HG02610 (cell line): Measurements from ENCODE around the gene OR2AK2.

Experiments used
- ATAC-seq: cut with Tn5 transposase; IDR thresholded peaks from one replicate; pipeline ENCODE4 v1.9.1; 2021; ENCODE audit warnings: mild to moderate bottlenecking, moderate library complexity; ENCODE audit not compliant: unreplicated experiment

The OR2AK2 gene, protein sequence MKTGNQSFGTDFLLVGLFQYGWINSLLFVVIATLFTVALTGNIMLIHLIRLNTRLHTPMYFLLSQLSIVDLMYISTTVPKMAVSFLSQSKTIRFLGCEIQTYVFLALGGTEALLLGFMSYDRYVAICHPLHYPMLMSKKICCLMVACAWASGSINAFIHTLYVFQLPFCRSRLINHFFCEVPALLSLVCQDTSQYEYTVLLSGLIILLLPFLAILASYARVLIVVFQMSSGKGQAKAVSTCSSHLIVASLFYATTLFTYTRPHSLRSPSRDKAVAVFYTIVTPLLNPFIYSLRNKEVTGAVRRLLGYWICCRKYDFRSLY

GRCh38 chr1:247964933-247965332, at the start of gene OR2AK2:
OR2AK2 (plus strand) TSS chr1:247965233; CDS start chr1:247965377, 144 bp downstream.
- ATAC-seq, result no peak

- no peak for ATAC-seq
These were observed 45.1 kb upstream of the OR2AK2 start, which contains the start of gene OR2T8 for GRCh38 chr1:247919952-247920351. OR2T8 (plus strand) TSS chr1:247920252; CDS start chr1:247921018, 766 bp downstream.

DNA sequence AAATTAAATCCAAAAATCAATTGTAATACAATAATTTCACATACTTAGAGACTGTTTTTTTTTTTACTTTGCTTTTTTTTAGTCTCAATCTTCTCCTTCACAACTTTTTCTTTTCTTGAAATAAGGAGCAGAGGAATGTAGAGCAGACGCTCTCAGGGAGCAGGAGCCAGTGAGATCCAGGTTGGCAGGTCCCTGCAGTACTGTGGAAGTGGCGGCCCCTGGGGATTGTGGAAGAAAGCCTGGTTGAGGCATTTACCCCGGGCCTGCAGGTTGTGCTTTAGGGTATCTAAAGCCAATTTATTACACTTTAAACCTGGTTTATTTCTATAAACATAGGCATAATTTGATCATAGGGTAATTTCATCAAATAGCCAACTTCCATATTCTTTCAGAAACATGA, 41.1 kb upstream of the OR2AK2 start:
- no peak for ATAC-seq

GRCh38 chr1:247924868-247925267, 40.2 kb upstream of the OR2AK2 start, which contains the start of gene OR2AJ1:
OR2AJ1 (plus strand) TSS chr1:247924889; CDS start chr1:247933769, 8,880 bp downstream.
- no peak for ATAC-seq

DNA sequence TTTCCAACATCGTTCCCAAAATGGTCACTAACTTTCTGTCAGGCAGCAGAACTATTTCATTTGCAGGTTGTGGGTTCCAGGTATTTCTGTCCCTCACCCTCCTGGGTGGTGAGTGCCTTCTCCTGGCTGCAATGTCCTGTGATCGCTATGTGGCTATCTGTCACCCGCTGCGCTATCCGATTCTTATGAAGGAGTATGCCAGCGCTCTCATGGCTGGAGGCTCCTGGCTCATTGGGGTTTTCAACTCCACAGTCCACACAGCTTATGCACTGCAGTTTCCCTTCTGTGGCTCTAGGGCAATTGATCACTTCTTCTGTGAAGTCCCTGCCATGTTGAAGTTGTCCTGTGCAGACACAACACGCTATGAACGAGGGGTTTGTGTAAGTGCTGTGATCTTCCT, 31.0 kb upstream of the OR2AK2 start:
- ATAC-seq, result no peak

DNA sequence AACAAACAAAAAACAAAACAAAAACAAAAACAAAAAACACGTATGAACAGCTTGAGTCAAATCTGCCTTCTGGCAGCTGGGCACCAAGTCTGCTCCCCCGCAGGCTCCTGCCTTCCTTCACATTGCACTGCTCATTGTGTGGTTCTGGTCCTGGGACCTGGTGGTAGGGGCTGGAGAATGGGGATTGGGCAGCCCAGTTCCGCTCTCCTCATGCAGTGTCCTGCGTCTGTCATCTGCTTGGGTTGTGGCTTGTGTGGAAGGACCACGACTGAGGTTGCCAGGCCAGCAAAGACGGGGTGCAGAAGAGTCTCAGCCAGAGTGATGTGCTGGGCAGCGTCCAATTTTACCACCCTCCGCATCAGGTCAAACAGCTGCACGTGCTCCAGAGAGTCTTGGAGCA, 29.3 kb upstream of the OR2AK2 start:
- ATAC-seq, result no peak

DNA sequence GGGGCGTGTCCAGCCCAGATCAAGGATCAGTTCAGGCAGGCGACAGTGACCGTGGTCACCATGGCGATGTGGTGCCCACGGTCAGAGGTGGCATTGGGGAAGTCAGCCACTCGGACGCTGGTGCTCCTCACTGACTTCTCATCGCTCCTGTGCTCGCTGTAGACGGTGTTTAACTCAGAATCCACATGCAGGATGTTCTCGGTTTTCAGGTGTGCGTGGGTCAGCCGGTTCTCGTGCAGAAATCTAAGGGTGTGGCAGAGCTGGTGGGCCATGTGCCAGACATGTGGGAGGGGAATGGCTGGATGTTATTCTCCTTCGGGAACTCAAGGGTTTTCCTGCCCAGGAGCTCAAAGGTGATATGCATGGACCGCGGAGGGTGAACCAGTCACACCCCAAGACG, 28.6 kb upstream of the OR2AK2 start:
- ATAC-seq, result no peak

- ATAC-seq, result peak; percentile 99
These were observed 27.9 kb upstream of the OR2AK2 start for GRCh38 chr1:247936965-247937734.

GRCh38 chr1:247942624-247943023, 22.4 kb upstream of the OR2AK2 start:
- ATAC-seq, result no peak

GRCh38 chr1:247948558-247948957, 16.5 kb upstream of the OR2AK2 start, which contains the start of gene OR2L8:
OR2L8 (plus strand) TSS chr1:247948858; CDS start chr1:247948858, 0 bp downstream.
- no peak for ATAC-seq

DNA sequence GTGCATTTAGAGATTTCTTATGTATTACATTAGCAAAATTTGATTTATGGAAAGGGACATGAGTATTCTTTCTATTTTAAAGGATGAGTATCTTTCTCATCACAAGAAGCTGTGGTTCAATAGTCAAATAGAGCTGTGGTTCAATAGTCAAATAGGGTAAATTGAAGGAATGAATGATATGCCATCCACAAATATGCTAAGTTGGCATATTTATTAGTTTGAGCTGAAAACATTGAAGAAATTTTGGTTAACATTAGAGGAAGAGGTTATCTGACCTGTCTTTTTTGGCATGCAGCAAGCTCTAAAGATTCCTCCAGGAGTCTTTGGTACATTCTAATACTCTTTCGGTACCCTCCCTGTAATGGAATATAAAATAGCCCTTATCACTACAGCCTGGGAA, 11.6 kb upstream of the OR2AK2 start:
- no peak for ATAC-seq

GRCh38 chr1:247961791-247962190, 3.2 kb upstream of the OR2AK2 start:
- ATAC-seq, result no peak

DNA sequence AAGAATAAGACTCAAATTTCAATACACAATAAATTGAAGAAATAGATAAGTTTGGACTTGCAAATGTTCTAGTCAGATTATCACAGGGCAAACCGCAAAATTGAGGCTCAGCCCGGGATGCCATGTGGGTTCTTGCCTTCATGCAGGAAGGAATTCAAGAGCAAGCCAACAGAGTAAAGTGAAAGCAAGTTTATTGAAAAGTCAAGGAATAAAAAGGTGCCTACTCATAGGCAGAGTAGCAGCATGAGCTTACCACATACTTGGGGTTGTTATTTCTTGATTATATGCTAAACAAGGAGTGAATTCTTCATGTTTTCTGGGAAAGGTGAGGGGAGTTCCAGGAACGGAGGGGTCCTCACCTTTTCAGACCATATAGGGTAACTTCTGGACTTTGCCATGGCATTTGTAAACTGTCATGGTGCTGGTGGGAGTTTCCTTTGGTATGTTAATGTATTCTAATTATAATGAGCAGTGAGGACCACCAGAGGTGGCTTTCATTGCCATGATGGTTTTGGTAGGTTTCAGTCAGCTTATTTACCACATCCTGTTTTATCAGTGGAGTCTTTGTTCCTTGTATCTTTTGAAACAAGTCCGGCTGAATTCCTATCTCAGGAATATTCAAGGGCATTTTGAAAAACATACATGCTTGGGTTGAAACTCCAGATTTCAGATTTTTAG, 2.0 kb upstream of the OR2AK2 start:
- no peak for ATAC-seq

DNA sequence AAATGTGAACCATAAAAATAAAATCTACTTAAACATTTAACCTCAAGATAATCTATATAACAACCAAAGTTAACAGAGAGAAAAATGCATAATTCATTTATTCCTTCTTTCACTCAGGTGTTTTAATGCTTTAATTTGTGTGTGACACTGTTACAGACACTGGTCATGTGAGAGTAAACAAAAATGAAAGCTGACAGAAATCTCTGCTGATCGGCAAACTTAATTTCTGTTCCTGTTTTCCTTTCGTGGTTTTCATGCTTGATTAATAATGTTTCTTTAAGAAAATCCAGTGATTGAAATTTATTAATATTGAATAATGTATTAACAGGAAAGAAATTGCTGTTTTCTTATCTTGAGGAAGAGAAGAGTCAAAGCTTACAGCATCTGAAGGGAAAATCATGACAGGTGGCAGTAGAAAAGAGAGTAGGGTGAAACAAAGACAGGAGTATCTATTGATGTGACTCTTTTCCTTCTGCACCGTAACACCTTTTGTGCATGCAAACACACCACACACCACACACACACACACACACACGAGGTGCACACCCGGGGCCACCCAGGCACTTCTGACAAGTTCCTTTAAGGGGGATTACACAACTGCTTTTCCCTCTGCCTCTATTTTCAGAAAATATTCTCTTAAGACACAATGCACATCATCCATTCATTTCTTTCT, 1.6 kb downstream of the OR2AK2 start:
- peak; percentile 77 for ATAC-seq

GRCh38 chr1:247992986-247993385, 28.0 kb downstream of the OR2AK2 start:
- no peak for ATAC-seq

GRCh38 chr1:247998811-247999210, 33.8 kb downstream of the OR2AK2 start:
- no peak for ATAC-seq

DNA sequence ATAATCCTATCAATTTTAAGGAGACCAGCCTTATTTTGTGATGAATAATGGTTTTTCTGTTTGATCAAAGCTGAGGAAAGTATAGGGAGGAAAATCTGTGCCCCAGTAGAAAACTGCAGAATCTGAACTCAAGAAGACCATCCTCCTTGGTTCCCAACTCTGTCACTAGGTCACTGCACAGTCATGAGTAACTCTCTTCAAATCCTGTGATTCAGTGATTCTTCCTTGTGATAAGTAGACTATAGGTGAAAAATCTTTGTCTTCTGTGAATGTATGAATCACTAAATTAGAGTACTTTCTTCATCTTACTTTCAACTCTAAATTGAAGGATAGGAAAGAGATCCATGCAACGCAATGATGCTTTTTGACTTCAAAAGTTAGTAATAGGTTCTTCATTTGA, 35.1 kb downstream of the OR2AK2 start:
- no peak for ATAC-seq

- ATAC-seq, result no peak
These were observed 42.7 kb downstream of the OR2AK2 start for GRCh38 chr1:248007778-248008177.

DNA sequence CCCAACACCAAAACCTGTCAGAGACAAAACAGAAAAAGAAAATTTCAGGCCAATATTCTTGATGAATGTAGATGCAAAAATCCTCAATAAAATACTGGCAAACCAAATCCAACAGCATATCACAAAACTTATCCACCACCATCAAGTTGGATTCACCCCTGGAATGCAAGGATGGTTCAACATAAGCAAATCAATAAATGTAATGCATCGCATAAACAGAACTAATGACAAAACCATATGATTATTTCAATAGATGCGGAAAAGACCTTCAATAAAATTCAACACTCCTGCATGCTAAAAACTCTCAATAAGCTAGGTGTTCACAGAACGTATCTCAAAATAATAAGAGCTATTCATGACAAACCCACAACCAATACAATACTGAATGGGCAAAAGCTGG, 44.6 kb downstream of the OR2AK2 start:
- no peak for ATAC-seq

GRCh38 chr1:248013229-248013710, 48.2 kb downstream of the OR2AK2 start, which contains the start of gene OR2L5:
OR2L5 (plus strand) TSS chr1:248013660; CDS start chr1:248021948, 8,288 bp downstream.
- ATAC-seq, result no peak

GRCh38 chr1:248015803-248016202, 50.8 kb downstream of the OR2AK2 start:
- no peak for ATAC-seq
